GM23248 (cell line): Measurements from ENCODE around the gene ABCG1.

ENCODE experiments used
- EZH2 ChIP-seq: fragments of 200-600 bp; sonication (generic); IDR thresholded peaks from 2 replicates; pipeline ENCODE4 v1.6.1; 2018; ENCODE audit warnings: antibody characterized with exemption, mild to moderate bottlenecking; ENCODE audit not compliant: insufficient read depth, poor library complexity, severe bottlenecking
- EZH2phosphoT487 ChIP-seq: fragments of 200-600 bp; sonication (generic); IDR thresholded peaks from 2 replicates; pipeline ENCODE4 v1.6.1; 2018; ENCODE audit warnings: antibody characterized with exemption, moderate library complexity, mild to moderate bottlenecking, low read depth; ENCODE audit not compliant: insufficient read depth

- TF ChIP-seq EZH2 (no peak), EZH2phosphoT487 (no peak)
These were observed 16.6 kb upstream of the ABCG1 start for GRCh38 chr21:42202321-42202720.
